WTC11 (cell line): ENCODE results near the gene EGFL8. TPM values are rescaled to one million over a fixed set of nuclear protein-coding genes. Genes with fewer than 3 reads are reported as not detected.

Experiments used
- ATAC-seq: fragments of 200-7000 bp; cut with Tn5 transposase; 2 replicates; pipeline ENCODE4 v1.10.0; 2021; ENCODE audit warnings: mild to moderate bottlenecking, moderate library complexity
- CTCF ChIA-PET: fragments of 300-600 bp; sonication (Branson Sonifier 250); formaldehyde crosslinking; loops from one replicate; lab custom pipeline; 2021; ENCODE audit warnings: antibody characterized with exemption; lab: Charles Lee
- POLR2A ChIA-PET: fragments of 350-600 bp; sonication (Branson Sonifier 250); formaldehyde crosslinking; loops from one replicate; lab custom pipeline; 2021; ENCODE audit warnings: antibody characterized with exemption; lab: Charles Lee
- DNase-seq: peaks from one replicate; pipeline ENCODE4 v3.0.0; 2021; ENCODE audit warnings: low spot score
- H3K27ac Mint-ChIP-seq: 2 replicates; pipeline ENCODE4 v1.8.0; 2021; ENCODE audit warnings: mixed read lengths
- H3K27me3 Mint-ChIP-seq: 2 replicates; pipeline ENCODE4 v1.8.0; 2021; ENCODE audit warnings: low read depth, mild to moderate bottlenecking, moderate library complexity, mixed read lengths
- H3K36me3 Mint-ChIP-seq: 2 replicates; pipeline ENCODE4 v1.8.0; 2021; ENCODE audit warnings: mixed read lengths
- H3K4me1 Mint-ChIP-seq: 2 replicates; pipeline ENCODE4 v1.8.0; 2022; ENCODE audit warnings: mixed read lengths
- H3K4me3 Mint-ChIP-seq: 2 replicates; pipeline ENCODE4 v1.8.0; 2021; ENCODE audit warnings: mild to moderate bottlenecking, moderate library complexity, mixed read lengths
- H3K9me3 Mint-ChIP-seq: 2 replicates; pipeline ENCODE4 v1.8.0; 2021; ENCODE audit warnings: mixed read lengths
- ATF6 ChIP-seq: sonication (generic); formaldehyde crosslinking; IDR thresholded peaks from 2 replicates; pipeline ENCODE4 v1.8.1; 2023; ENCODE audit warnings: mild to moderate bottlenecking, missing genetic modification reagents
- CDX4 ChIP-seq: fragments of 250-450 bp; sonication (Bioruptor Pico); IDR thresholded peaks from 2 replicates; pipeline ENCODE4 v1.9.0; 2021; ENCODE audit warnings: moderate library complexity, mild to moderate bottlenecking, inconsistent platforms, borderline replicate concordance
- FOXP4 ChIP-seq: sonication (generic); formaldehyde crosslinking; IDR thresholded peaks from 2 replicates; pipeline ENCODE4 v1.8.0; 2022; ENCODE audit warnings: mild to moderate bottlenecking, missing genetic modification reagents
- MLX ChIP-seq: sonication (generic); formaldehyde crosslinking; IDR thresholded peaks from 2 replicates; pipeline ENCODE4 v1.8.1; 2023; ENCODE audit warnings: mild to moderate bottlenecking, missing genetic modification reagents, moderate library complexity
- MXD4 ChIP-seq: fragments of 250-450 bp; sonication (Bioruptor Pico); IDR thresholded peaks from 2 replicates; pipeline ENCODE4 v1.8.0; 2021; ENCODE audit warnings: mild to moderate bottlenecking, moderate library complexity, borderline replicate concordance
- NFATC4 ChIP-seq: fragments of 250-450 bp; sonication (Bioruptor Pico); IDR thresholded peaks from 2 replicates; pipeline ENCODE4 v1.9.0; 2021; ENCODE audit warnings: mild to moderate bottlenecking
- NR1H2 ChIP-seq: sonication (generic); formaldehyde crosslinking; IDR thresholded peaks from 2 replicates; pipeline ENCODE4 v1.9.0; 2021; ENCODE audit warnings: mild to moderate bottlenecking, moderate library complexity, missing genetic modification reagents
- SOX15 ChIP-seq: fragments of 250-450 bp; sonication (Bioruptor Pico); IDR thresholded peaks from 2 replicates; pipeline ENCODE4 v1.9.0; 2021; ENCODE audit warnings: mild to moderate bottlenecking
- SP1 ChIP-seq: sonication (generic); formaldehyde crosslinking; conservative IDR thresholded peaks from 2 replicates; pipeline ENCODE4 v1.8.1; 2022; ENCODE audit warnings: missing genetic modification reagents
- ZNF219 ChIP-seq: sonication (generic); formaldehyde crosslinking; IDR thresholded peaks from 2 replicates; pipeline ENCODE4 v1.8.0; 2023; ENCODE audit warnings: missing genetic modification reagents, mild to moderate bottlenecking, borderline replicate concordance
- ZNF512 ChIP-seq: sonication (generic); formaldehyde crosslinking; IDR thresholded peaks from 2 replicates; pipeline ENCODE4 v1.8.1; 2022; ENCODE audit warnings: missing genetic modification reagents, borderline replicate concordance
- ZSCAN18 ChIP-seq: fragments of 250-450 bp; sonication (Bioruptor Pico); IDR thresholded peaks from 2 replicates; pipeline ENCODE4 v2.1.2; 2022; ENCODE audit warnings: mild to moderate bottlenecking, moderate library complexity
- total RNA-seq: library from RNA; stranded (reverse); gene quantifications from 3 replicates; pipeline ENCODE4 v1.2.3, GENCODE V29; 2021

EGFL8 gene
- total RNA-seq, 1 experiment from 2014 or later = 17.5 TPM

- POLR2A ChIA-PET = interaction anchor here (0.5 to 1.9 kb wide), 8 partner anchors 17 to 1917 kb away, joined by 3 to 5 read pairs (median 4); no protein-coding TSS in a partner anchor
- Mint-ChIP-seq H3K4me1 (peaks cover 23% of the 10 kb centered on the region), H3K4me3 (peak overlapping the region; percentile 95), H3K27me3 (peaks cover 12% of the 10 kb centered on the region), H3K36me3 (peaks cover 7% of the 10 kb centered on the region), H3K27ac (peak overlapping the region; percentile 93), H3K9me3 (no peaks in the 10 kb centered on the region)
- DNase-seq = no peak
- CTCF ChIA-PET = interaction anchor here (0.6 to 6.1 kb wide), 12 partner anchors 9 to 824 kb away, joined by 3 to 63 read pairs (median 6); partner anchors contain the start of genes EGFL8 and PRRT1
- no peak for TF ChIP-seq NR1H2 (CRISPR knock-in tag)
- no peak for TF ChIP-seq ZNF512
- no peak for TF ChIP-seq MXD4 (CRISPR knock-in tag)
- TF ChIP-seq ATF6 = no peak
- TF ChIP-seq SOX15 (CRISPR knock-in tag) = no peak
- no peak for TF ChIP-seq SP1
- TF ChIP-seq, all 79 proteins: peak for 0
- ATAC-seq = no peak
Measured at GRCh38 chr6:32129297-32130088, 34.9 kb upstream of the EGFL8 start.

GRCh38 chr6:32131439-32131948 lies 32.9 kb upstream of the EGFL8 start:
- H3K4me1 Mint-ChIP-seq = peaks cover 23% of the 10 kb centered on the region
- TF ChIP-seq ZSCAN18 (CRISPR knock-in tag) (no peak), ZNF219 (no peak), MLX (CRISPR knock-in tag) (no peak), FOXP4 (CRISPR knock-in tag) (no peak), CDX4 (CRISPR knock-in tag) (no peak), NFATC4 (no peak)
- H3K9me3 Mint-ChIP-seq = no peaks in the 10 kb centered on the region
- no peak for ATAC-seq
- H3K4me3 Mint-ChIP-seq = peak overlapping the region; percentile 41
- H3K27me3 Mint-ChIP-seq = peaks cover 24% of the 10 kb centered on the region
- no peaks in the 10 kb centered on the region for H3K36me3 Mint-ChIP-seq
- POLR2A ChIA-PET = interaction anchor here (1.6 kb wide), 1 partner anchor 17 kb away, joined by 4 read pairs; no protein-coding TSS in a partner anchor
- DNase-seq = no peak
- CTCF ChIA-PET = interaction anchor here (0.6 to 6.1 kb wide), 3 partner anchors 11 to 15 kb away, joined by 3 to 63 read pairs (median 6); no protein-coding TSS in a partner anchor
- no peak overlapping the region for H3K27ac Mint-ChIP-seq
